Measurements from ENCODE around the gene TENT4A.

DNA sequence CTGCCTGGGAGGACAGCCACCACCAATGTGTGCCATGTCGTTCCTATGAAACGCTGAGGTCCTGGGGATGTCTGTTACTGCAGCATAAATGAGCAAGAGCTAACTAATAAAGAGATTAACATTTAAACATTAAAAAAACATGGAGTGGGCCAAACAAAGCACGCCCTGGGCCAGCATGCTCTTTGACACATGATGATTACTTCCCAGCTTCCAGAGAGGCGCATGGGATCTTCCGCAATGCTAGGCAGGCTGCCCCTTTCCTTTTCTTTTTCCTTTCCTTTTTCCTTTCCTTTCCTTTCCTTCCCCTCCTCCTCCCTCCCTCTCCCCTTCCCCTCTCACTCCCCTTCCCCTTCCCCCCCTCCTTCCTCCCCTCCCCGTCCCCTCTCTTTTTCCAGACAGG is 10.6 kb upstream of the TENT4A start:
- TF ChIP-seq SPI1 (IDR thresholded peaks at IDR 0.05; ENCODE audit: low read depth, low read length) (no peak), TAF1 (IDR thresholded peaks at IDR 0.05; ENCODE audit: low read depth, low read length) (no peak)

Data from GM12891 (cell line).